Loucy (cell line): Measurements from ENCODE around the gene ALG14.
A peak's percentile ranks its signal among the peaks of the same experiment; 100 is the strongest.

Experiments used
- H2AFZ ChIP-seq: fragments of 200-600 bp; sonication (generic); 2 replicates; pipeline ENCODE4 v1.6.0; 2016; ENCODE audit warnings: antibody characterized with exemption, mild to moderate bottlenecking, low read length, moderate library complexity
- H3F3A ChIP-seq: fragments of 200-600 bp; 2 replicates; pipeline ENCODE4 v1.6.0; 2016; ENCODE audit warnings: antibody characterized with exemption, low read depth, mild to moderate bottlenecking
- H3K27me3 ChIP-seq: fragments of 200-600 bp; sonication (generic); 2 replicates; pipeline ENCODE4 v1.6.1; 2014; ENCODE audit warnings: low read length, mild to moderate bottlenecking; ENCODE audit not compliant: insufficient read depth, poor library complexity, severe bottlenecking
- H3K36me3 ChIP-seq: fragments of 200-600 bp; sonication (generic); 2 replicates; pipeline ENCODE4 v1.6.1; 2016; ENCODE audit warnings: low read length; ENCODE audit not compliant: insufficient read depth
- H3K4me1 ChIP-seq: fragments of 200-600 bp; sonication (generic); 2 replicates; pipeline ENCODE4 v1.5.1; 2014; ENCODE audit warnings: low read length, mild to moderate bottlenecking; ENCODE audit not compliant: insufficient read depth, poor library complexity, severe bottlenecking
- H3K4me2 ChIP-seq: fragments of 200-600 bp; sonication (generic); 2 replicates; pipeline ENCODE4 v1.6.0; 2014; ENCODE audit warnings: antibody characterized with exemption, low read length, low read depth, mild to moderate bottlenecking; ENCODE audit not compliant: poor library complexity, severe bottlenecking
- H3K4me3 ChIP-seq: fragments of 200-600 bp; sonication (generic); 2 replicates; pipeline ENCODE4 v1.5.1; 2014; ENCODE audit warnings: low read length, mild to moderate bottlenecking, mixed read lengths; ENCODE audit not compliant: poor library complexity, severe bottlenecking
- H3K79me2 ChIP-seq: fragments of 200-600 bp; sonication (generic); 2 replicates; pipeline ENCODE4 v1.6.1; 2014; ENCODE audit warnings: low read length; ENCODE audit not compliant: insufficient read depth
- H3K9ac ChIP-seq: fragments of 200-600 bp; sonication (generic); 2 replicates; pipeline ENCODE4 v1.6.0; 2014; ENCODE audit warnings: mild to moderate bottlenecking, low read depth, low read length, moderate library complexity; ENCODE audit not compliant: poor library complexity, severe bottlenecking
- H3K9me2 ChIP-seq: fragments of 200-600 bp; sonication (generic); replicated peaks from 2 replicates; pipeline ENCODE4 v1.6.1; 2016; ENCODE audit warnings: low read depth, low read length, mixed read lengths
- H3K9me3 ChIP-seq: fragments of 200-600 bp; sonication (generic); 2 replicates; pipeline ENCODE4 v1.6.1; 2014; ENCODE audit warnings: mild to moderate bottlenecking, antibody characterized with exemption, low read length, low read depth; ENCODE audit not compliant: insufficient read depth
- H4K20me1 ChIP-seq: fragments of 200-600 bp; sonication (generic); 2 replicates; pipeline ENCODE4 v1.6.0; 2014; ENCODE audit warnings: antibody characterized with exemption, low read length, mild to moderate bottlenecking; ENCODE audit not compliant: insufficient read depth, poor library complexity, severe bottlenecking
- EZH2phosphoT487 ChIP-seq: fragments of 200-600 bp; IDR thresholded peaks from 2 replicates; pipeline ENCODE4 v1.6.1; 2018; ENCODE audit warnings: antibody characterized with exemption, mild to moderate bottlenecking, moderate library complexity, borderline replicate concordance
- TF ChIP-seq, protein P1 (sequence below): fragments of 200-600 bp; sonication (generic); conservative IDR thresholded peaks from 2 replicates; pipeline ENCODE4 v1.5.1; 2014; ENCODE audit warnings: mild to moderate bottlenecking, antibody characterized with exemption, low read length

The ALG14 gene

DNA sequence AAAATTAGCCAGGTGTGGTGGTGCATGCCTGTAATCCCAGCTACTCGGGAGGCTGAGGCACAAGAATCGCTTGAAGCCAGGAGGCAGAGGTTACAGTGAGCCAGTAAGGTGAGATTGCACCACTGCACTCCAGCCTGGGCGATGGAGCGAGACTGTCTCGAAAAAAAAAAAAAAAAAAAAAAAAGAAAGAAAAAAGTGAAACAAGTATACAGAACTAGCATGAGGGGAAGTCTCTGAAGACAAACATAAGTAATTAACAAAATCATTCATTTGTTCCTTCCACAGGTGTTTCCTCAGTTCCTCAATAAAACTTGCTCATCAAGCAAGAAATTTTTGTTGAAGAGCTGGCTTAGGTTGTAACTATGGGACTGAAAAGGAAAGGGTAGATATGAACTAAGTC lies 93.6 kb downstream of the ALG14 start:
- Histone ChIP-seq H2AFZ (no peak overlapping the region), H4K20me1 (no peaks in the 10 kb centered on the region), H3K36me3 (no peaks in the 10 kb centered on the region), H3K9me2 (no peaks in the 10 kb centered on the region), H3K9me3 (no peaks in the 10 kb centered on the region), H3K27me3 (no peaks in the 10 kb centered on the region), H3F3A (peaks cover 11% of the 10 kb centered on the region), H3K4me3 (no peak overlapping the region), H3K9ac (no peak overlapping the region), H3K4me2 (peak overlapping the region; percentile 38), H3K79me2 (no peaks in the 10 kb centered on the region), H3K4me1 (peaks cover 31% of the 10 kb centered on the region)
- TF ChIP-seq, protein P1, sequence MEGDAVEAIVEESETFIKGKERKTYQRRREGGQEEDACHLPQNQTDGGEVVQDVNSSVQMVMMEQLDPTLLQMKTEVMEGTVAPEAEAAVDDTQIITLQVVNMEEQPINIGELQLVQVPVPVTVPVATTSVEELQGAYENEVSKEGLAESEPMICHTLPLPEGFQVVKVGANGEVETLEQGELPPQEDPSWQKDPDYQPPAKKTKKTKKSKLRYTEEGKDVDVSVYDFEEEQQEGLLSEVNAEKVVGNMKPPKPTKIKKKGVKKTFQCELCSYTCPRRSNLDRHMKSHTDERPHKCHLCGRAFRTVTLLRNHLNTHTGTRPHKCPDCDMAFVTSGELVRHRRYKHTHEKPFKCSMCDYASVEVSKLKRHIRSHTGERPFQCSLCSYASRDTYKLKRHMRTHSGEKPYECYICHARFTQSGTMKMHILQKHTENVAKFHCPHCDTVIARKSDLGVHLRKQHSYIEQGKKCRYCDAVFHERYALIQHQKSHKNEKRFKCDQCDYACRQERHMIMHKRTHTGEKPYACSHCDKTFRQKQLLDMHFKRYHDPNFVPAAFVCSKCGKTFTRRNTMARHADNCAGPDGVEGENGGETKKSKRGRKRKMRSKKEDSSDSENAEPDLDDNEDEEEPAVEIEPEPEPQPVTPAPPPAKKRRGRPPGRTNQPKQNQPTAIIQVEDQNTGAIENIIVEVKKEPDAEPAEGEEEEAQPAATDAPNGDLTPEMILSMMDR = no peak
- no peak for TF ChIP-seq EZH2phosphoT487

DNA sequence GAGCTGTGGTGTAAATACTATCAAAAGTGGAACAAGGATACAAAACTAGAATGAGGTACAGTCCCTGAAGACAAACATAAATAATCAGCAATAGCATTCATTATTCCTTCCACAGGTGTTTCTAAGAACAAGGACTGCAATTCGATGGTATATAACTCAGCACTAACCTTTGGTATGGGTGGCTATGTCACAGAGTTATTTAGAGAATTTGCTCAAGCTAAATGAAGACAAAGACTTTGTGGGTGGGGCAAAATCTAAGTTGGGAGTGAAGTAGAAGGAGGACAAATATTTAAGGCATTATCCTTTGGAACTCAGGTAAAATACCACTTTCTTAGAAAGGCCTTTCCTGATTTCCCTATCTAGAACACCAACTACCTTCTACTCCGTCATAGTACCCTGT lies 94.3 kb downstream of the ALG14 start:
- H3K4me2 ChIP-seq = no peak overlapping the region
- H3K9ac ChIP-seq = no peak overlapping the region
- no peaks in the 10 kb centered on the region for H3K36me3 ChIP-seq
- no peaks in the 10 kb centered on the region for H3K9me2 ChIP-seq
- TF ChIP-seq, protein P1 = no peak
- TF ChIP-seq EZH2phosphoT487 = no peak
- H3F3A ChIP-seq = peaks cover 11% of the 10 kb centered on the region
- H3K4me1 ChIP-seq = peaks cover 31% of the 10 kb centered on the region
- no peaks in the 10 kb centered on the region for H4K20me1 ChIP-seq
- H3K4me3 ChIP-seq = no peak overlapping the region
- H3K9me3 ChIP-seq = no peaks in the 10 kb centered on the region
- no peak overlapping the region for H2AFZ ChIP-seq
- H3K27me3 ChIP-seq = no peaks in the 10 kb centered on the region
- H3K79me2 ChIP-seq = no peaks in the 10 kb centered on the region

DNA sequence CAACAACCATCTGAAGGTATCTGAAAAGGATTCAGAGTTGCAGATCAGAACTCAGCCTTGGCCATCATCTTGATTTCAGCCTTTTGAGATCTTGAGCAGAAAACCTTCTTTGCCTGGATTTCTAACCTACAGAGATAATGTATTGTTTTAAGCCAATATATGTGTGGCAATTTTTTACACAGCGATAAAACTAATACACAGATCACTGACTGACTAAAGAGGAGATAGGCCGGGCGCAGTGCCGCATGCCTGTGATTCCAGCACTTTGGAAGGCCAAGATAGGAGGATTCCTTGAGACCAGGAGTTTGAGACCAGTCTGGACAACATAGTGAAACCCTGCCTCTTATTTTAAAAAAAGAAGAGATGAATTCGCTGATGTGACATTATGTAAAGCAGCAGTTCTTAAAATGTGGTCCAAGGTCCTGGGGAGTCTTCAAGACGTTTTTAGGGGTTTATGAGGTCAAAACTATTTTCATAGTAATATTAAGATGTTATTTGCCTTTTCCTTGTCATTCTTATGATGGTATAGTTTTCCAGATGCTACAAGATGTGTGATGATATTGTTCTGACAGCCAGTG lies 95.7 kb downstream of the ALG14 start:
- H3K4me2 ChIP-seq = no peak overlapping the region
- H3K79me2 ChIP-seq = no peaks in the 10 kb centered on the region
- H3K4me1 ChIP-seq = peaks cover 24% of the 10 kb centered on the region
- H3F3A ChIP-seq = peaks cover 11% of the 10 kb centered on the region
- no peaks in the 10 kb centered on the region for H3K9me3 ChIP-seq
- H3K4me3 ChIP-seq = no peak overlapping the region
- no peaks in the 10 kb centered on the region for H3K27me3 ChIP-seq
- TF ChIP-seq, protein P1 = no peak
- no peak for TF ChIP-seq EZH2phosphoT487
- H3K36me3 ChIP-seq = no peaks in the 10 kb centered on the region
- H3K9me2 ChIP-seq = no peaks in the 10 kb centered on the region
- no peaks in the 10 kb centered on the region for H4K20me1 ChIP-seq
- no peak overlapping the region for H3K9ac ChIP-seq
- H2AFZ ChIP-seq = no peak overlapping the region
